ENCODE measurements around the gene TCF23. TPM values are rescaled to one million over a fixed set of nuclear protein-coding genes. Genes with fewer than 3 reads are reported as not detected.

The TCF23 gene
- total and polyA plus RNA-seq, 4 donors = 0.01 to 0.18 (median 0.04) TPM; not detected in 1

DNA sequence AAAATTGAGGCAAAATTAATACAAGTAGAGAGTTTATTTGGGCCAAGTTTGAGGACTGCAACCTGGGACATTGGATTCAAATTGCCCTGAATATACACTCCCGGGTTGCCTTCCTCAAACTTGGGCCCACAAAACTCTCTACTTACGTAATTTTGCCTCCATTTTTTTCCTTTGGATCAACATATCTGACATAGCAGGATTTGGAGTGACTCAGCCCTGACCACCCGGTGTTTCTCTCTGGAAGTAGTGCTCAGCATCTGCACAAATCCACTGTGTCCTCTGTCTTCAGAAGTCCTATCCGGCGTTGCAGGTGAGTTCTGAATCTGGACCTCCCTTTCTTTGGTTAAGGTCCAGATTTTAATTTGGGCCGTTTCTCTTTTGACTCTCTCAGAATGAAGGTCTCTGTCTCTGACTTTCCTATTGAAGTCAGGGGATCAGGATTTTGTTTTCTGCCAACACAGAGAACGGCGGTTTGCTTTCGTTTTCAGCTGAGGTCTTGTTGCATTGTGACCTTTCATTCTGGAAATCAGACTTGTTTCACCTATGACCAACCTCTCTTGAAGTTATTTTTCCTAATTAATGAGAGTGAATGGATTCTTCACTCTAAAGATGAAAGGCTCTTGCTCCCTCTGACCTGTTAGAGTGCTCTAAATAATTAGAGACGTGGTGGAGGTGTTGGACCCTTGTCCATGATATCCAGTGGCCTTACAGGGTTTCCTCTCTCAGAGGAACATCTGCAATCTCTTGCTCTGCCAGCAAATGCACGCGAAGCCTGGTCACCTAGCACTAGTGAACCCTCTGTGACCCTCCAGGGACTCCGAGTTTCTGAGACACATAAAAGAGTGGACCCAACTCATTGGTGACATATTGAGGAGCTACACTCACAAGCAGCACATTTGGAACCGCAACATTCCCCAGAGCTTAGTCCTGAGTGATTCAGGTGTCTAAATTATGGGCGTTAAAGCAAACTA lies 13.6 kb downstream of the TCF23 start:
- TF ChIP-seq, protein P1, sequence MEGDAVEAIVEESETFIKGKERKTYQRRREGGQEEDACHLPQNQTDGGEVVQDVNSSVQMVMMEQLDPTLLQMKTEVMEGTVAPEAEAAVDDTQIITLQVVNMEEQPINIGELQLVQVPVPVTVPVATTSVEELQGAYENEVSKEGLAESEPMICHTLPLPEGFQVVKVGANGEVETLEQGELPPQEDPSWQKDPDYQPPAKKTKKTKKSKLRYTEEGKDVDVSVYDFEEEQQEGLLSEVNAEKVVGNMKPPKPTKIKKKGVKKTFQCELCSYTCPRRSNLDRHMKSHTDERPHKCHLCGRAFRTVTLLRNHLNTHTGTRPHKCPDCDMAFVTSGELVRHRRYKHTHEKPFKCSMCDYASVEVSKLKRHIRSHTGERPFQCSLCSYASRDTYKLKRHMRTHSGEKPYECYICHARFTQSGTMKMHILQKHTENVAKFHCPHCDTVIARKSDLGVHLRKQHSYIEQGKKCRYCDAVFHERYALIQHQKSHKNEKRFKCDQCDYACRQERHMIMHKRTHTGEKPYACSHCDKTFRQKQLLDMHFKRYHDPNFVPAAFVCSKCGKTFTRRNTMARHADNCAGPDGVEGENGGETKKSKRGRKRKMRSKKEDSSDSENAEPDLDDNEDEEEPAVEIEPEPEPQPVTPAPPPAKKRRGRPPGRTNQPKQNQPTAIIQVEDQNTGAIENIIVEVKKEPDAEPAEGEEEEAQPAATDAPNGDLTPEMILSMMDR (IDR thresholded peaks at IDR 0.05; ENCODE audit: control extremely low read depth, extremely low read depth) = no peak
- Histone ChIP-seq H3K36me3 (ENCODE audit: control insufficient read depth in 4 of 4, insufficient read depth in 4 of 4, low read length in 4 of 4) (no peaks in the 10 kb centered on the region), H3K9ac (ENCODE audit: insufficient read depth in 1 of 2, low read length in 2 of 2) (no peak overlapping the region), H3K27me3 (ENCODE audit: control insufficient read depth in 3 of 3, insufficient read depth in 3 of 3, low read length in 2 of 3) (no peaks in the 10 kb centered on the region), H3K27ac (ENCODE audit: low read depth in 1 of 2, low read length in 1 of 2) (no peak overlapping the region), H3K9me3 (ENCODE audit: control insufficient read depth in 4 of 4, insufficient read depth in 3 of 4, low read length in 3 of 4) (no peaks in the 10 kb centered on the region), H3K4me1 (ENCODE audit: control insufficient read depth in 5 of 5, insufficient read depth in 5 of 5, low read length in 5 of 5) (no peaks in the 10 kb centered on the region), H3K4me3 (no peak overlapping the region)
- no peak for ATAC-seq (ENCODE audit: insufficient read depth, low FRiP score)
- DNase-seq = no peak
- 83 to 89% methylated on average over 15 of the region's 15 CpGs for WGBS, 2 donors

DNA sequence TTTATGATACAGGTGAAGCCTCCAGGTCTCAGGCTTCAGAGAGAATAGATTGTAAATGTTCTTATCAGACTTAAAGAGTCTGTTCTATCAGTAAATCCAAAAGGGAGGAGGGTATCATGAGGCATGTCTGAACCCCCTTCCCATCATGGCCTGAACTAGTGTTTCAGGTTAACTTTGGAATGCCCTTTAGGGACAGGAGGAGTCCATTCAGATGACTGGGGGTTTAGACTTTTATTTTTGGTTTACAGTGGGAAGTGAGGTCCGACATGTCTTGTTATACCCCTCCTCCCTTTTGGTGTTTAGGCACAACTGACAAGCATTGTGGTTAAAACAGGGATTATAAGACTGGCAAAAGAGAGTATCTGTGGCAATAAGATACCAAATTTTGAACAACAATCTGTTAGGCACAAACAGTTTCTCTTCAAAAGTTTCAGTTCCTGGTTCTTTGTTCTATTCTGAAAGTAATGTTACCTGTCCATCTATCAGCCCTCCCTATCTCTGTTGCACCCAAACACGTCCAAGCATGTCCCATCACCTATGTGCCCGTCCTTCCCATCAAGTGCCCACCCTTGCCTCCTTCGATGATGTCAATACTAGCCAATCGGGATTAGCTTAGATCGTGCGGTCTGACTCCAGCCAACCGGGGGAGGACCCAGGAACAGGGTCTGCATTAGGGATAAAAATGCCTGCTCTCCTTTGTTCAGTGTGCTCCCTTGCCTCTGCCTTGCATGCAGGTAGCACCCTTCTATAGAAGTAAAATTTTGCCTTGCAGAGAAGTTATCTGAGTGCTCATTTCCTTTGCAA lies 16.4 kb downstream of the TCF23 start:
- 86 to 89% methylated on average over 8 of the region's 8 CpGs for WGBS, 2 donors
- TF ChIP-seq, protein P1 (IDR thresholded peaks at IDR 0.05; ENCODE audit: control extremely low read depth, extremely low read depth) = no peak
- Histone ChIP-seq H3K4me1 (ENCODE audit: control insufficient read depth in 5 of 5, insufficient read depth in 5 of 5, low read length in 5 of 5) (peaks cover 0 to 3% (median 0%) of the 10 kb centered on the region in 5 donors), H3K9ac (ENCODE audit: insufficient read depth in 1 of 2, low read length in 2 of 2) (no peak overlapping the region), H3K9me3 (ENCODE audit: control insufficient read depth in 4 of 4, insufficient read depth in 3 of 4, low read length in 3 of 4) (no peaks in the 10 kb centered on the region), H3K27ac (ENCODE audit: low read depth in 1 of 2, low read length in 1 of 2) (no peak overlapping the region), H3K36me3 (ENCODE audit: control insufficient read depth in 4 of 4, insufficient read depth in 4 of 4, low read length in 4 of 4) (no peaks in the 10 kb centered on the region), H3K4me3 (no peak overlapping the region), H3K27me3 (ENCODE audit: control insufficient read depth in 3 of 3, insufficient read depth in 3 of 3, low read length in 2 of 3) (peaks cover 0 to under 1% (median 0%) of the 10 kb centered on the region in 3 donors)
- DNase-seq (no peak), ATAC-seq (ENCODE audit: insufficient read depth, low FRiP score) (no peak)

DNA sequence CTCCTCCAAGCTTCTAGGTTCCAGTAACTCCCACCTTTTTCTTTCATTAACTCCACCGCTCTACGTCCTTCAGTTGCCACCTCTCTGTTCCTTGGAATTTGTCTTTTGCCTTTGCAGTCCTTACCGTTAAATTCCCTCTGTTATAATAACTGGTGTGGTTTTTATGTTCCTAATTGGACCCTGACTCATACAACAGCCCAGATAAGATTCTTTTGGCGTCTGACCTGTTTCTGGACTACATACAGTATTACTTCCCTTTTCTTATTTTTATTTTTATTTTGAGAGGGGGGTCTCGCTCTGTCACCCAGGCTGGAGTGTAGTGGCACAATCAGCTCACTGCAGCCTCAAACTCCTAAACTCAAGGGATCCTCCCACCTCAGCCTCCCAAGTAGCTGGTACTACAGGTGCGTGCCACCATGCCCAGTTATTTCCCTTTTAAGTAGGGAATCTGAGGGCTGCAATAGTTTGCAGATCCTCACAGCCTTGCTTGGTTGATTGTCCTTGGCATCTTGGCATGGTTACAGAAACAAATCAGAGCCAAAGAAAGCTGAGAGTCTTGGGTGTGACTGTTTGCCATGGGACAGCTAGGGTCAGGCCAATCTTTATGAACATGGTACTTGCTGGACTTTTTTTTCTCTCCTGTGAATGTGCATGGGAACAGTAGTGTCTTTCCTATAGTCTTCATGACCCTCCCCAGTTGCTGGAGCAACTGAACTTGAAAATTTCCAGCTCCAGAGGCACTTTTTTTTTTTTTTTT lies 22.0 kb downstream of the TCF23 start:
- no peaks in the 10 kb centered on the region for H3K36me3 ChIP-seq (ENCODE audit: control insufficient read depth in 4 of 4, insufficient read depth in 4 of 4, low read length in 4 of 4)
- DNase-seq (no peak), ATAC-seq (ENCODE audit: insufficient read depth, low FRiP score) (no peak)
- no peak overlapping the region for H3K27ac ChIP-seq (ENCODE audit: low read depth in 1 of 2, low read length in 1 of 2)
- peaks cover 0 to 4% (median 0%) of the 10 kb centered on the region in 5 donors for H3K4me1 ChIP-seq (ENCODE audit: control insufficient read depth in 5 of 5, insufficient read depth in 5 of 5, low read length in 5 of 5)
- H3K9me3 ChIP-seq (ENCODE audit: control insufficient read depth in 4 of 4, insufficient read depth in 3 of 4, low read length in 3 of 4) = no peaks in the 10 kb centered on the region
- H3K27me3 ChIP-seq (ENCODE audit: control insufficient read depth in 3 of 3, insufficient read depth in 3 of 3, low read length in 2 of 3) = peaks cover 0 to 27% (median 9%) of the 10 kb centered on the region in 3 donors
- H3K9ac ChIP-seq (ENCODE audit: insufficient read depth in 1 of 2, low read length in 2 of 2) = no peak overlapping the region
- WGBS, 2 donors = 72 to 73% methylated on average over 6 of the region's 6 CpGs
- H3K4me3 ChIP-seq = no peak overlapping the region
- TF ChIP-seq, protein P1 (IDR thresholded peaks at IDR 0.05; ENCODE audit: control extremely low read depth, extremely low read depth) = no peak
